Skeletal muscle tissue (tissue), 1 donor: ENCODE measurements around the gene UBE2D4. TPM values are rescaled to one million over a fixed set of nuclear protein-coding genes. Genes with fewer than 3 reads are reported as not detected.

Experiments used
- total RNA-seq: library from RNA; depleted of rRNA; stranded (reverse); fragments of >200 nt; gene quantifications from one replicate; pipeline ENCODE4 v1.2.3, GENCODE V29; 2014

Gene UBE2D4
- total RNA-seq, 1 donor from 2014 or later, result 8.9 TPM

Other genes with a start within 250 kb of the UBE2D4 start
- 57.9 TPM for gene COA1, start 196.9 kb upstream of the UBE2D4 start, total RNA-seq
- gene BLVRA, start 167.8 kb upstream of the UBE2D4 start, total RNA-seq, result 27.7 TPM
- gene MRPS24, start 56.9 kb upstream of the UBE2D4 start, total RNA-seq, result 55.8 TPM
- gene URGCP, start 19.8 kb upstream of the UBE2D4 start, total RNA-seq, result 28.2 TPM
- gene SPDYE1, start 71.5 kb downstream of the UBE2D4 start, total RNA-seq, result not detected
- 41.2 TPM for gene DBNL, start 118.3 kb downstream of the UBE2D4 start, total RNA-seq
- 618 TPM for gene PGAM2, start 139.1 kb downstream of the UBE2D4 start, total RNA-seq
- gene POLM, start 156.1 kb downstream of the UBE2D4 start, total RNA-seq, result 12.5 TPM
- gene AEBP1, start 177.9 kb downstream of the UBE2D4 start, total RNA-seq, result 32.4 TPM
- 64.7 TPM for gene POLD2, start 197.1 kb downstream of the UBE2D4 start, total RNA-seq
- 21.4 TPM for gene MYL7, start 214.9 kb downstream of the UBE2D4 start, total RNA-seq